Kidney epithelial cell (primary cell): ENCODE results near the gene CDHR4. TPM values are rescaled to one million over a fixed set of nuclear protein-coding genes. Genes with fewer than 3 reads are reported as not detected.
"Not testable (repeated sequence)": the region's sequence is repeated elsewhere in the genome, so short reads cannot be mapped to it uniquely, and the experiment has no call there.

Experiments used
- DNase-seq: peaks from one replicate; pipeline ENCODE4 v3.0.0-alpha.2; 2010; ENCODE audit warnings: low read depth
- H3K27me3 ChIP-seq: 2 replicates; pipeline ENCODE4 v1.6.0; 2011; ENCODE audit warnings: low read length; ENCODE audit not compliant: control insufficient read depth, insufficient read depth
- H3K36me3 ChIP-seq: 2 replicates; pipeline ENCODE4 v1.5.1; 2011; ENCODE audit warnings: low read length; ENCODE audit not compliant: control insufficient read depth, insufficient read depth
- H3K4me3 ChIP-seq: 2 replicates; pipeline ENCODE4 v1.5.1; 2011; ENCODE audit warnings: low read depth, mild to moderate bottlenecking, control low read depth, low read length
- CTCF ChIP-seq: IDR thresholded peaks from 2 replicates; pipeline ENCODE4 v1.5.1; 2011; ENCODE audit warnings: mild to moderate bottlenecking, moderate library complexity, low read length, control low read depth, inconsistent platforms; ENCODE audit not compliant: insufficient read depth, poor library complexity, severe bottlenecking
- total RNA-seq: library from RNA; depleted of rRNA; stranded (reverse); fragments of >200 nt; gene quantifications from 2 replicates; pipeline ENCODE4 v1.2.3, GENCODE V29; 2015

Gene CDHR4
- total RNA-seq, 1 donor from 2014 or later: not detected

GRCh38 chr3:49779358-49780079 lies 20.2 kb downstream of the CDHR4 start:
- Histone ChIP-seq H3K27me3 (no peaks in the 10 kb centered on the region), H3K4me3 (no peak overlapping the region), H3K36me3 (peaks cover 2% of the 10 kb centered on the region)
- no peak for DNase-seq
- TF ChIP-seq CTCF: no peak

DNA sequence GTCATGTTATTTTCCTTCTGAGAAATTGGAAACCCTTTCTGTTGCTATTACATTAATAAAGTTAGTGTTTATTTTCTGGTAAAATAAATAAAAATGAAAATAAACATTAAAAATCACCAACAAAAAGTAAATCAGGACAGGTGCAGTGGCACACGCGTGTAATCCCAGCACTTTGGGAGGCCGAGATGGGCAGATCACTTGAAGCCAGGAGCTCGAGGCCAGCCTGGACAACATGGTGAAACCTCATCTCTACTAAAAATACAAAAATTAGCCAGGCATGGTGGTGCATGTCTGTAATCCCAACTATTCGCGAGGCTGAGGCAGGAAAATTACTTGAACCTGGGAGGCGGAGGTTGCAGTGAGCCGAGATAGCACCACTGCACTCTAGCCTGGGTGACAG lies 23.6 kb downstream of the CDHR4 start:
- H3K36me3 ChIP-seq, H3K4me3 ChIP-seq, H3K27me3 ChIP-seq, DNase-seq: not testable (repeated sequence)

DNA sequence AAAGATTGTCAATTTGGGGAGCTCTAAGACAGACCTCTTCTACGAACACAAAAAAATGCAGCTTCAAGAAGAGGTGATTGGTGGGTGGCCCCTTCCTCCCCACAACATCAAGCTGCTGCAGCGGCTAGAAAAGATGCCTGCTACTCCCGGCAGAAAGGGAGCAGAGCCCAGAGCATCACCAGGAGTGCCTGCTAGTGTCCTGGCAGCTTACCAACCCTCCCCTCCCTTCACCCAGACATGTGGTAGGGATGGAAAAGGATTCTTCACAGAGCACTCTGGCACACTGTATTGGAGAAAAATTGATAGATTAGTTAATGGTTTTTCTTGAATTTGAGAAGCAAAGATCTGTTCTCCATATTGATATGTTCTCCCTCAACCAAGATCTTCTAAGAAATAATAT lies 24.1 kb downstream of the CDHR4 start:
- no peak for TF ChIP-seq CTCF
- Histone ChIP-seq H3K36me3 (no peaks in the 10 kb centered on the region), H3K4me3 (no peak overlapping the region), H3K27me3 (no peaks in the 10 kb centered on the region)
- no peak for DNase-seq

DNA sequence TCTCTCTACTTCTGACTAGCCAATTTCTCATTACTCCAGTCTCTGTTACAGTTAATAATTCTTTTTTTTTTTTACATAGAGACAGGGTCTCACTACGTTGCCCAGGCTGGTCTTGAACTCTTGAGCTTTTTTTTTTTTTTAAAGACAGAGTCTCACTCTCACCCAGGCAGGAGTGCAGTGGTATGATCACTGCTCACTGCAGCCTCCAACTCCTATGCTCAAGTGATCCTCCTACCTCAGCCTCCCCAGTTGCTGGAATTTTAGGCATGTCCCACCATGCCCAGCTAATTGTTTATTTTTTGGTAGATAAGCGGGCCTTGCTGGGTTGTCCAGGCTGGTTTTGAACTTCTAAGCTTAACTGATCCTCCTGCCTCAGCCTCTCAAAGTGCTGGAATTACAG lies 27.0 kb downstream of the CDHR4 start:
- no peak for TF ChIP-seq CTCF
- no peak overlapping the region for H3K4me3 ChIP-seq
- no peaks in the 10 kb centered on the region for H3K36me3 ChIP-seq
- DNase-seq: no peak
- H3K27me3 ChIP-seq: no peaks in the 10 kb centered on the region

DNA sequence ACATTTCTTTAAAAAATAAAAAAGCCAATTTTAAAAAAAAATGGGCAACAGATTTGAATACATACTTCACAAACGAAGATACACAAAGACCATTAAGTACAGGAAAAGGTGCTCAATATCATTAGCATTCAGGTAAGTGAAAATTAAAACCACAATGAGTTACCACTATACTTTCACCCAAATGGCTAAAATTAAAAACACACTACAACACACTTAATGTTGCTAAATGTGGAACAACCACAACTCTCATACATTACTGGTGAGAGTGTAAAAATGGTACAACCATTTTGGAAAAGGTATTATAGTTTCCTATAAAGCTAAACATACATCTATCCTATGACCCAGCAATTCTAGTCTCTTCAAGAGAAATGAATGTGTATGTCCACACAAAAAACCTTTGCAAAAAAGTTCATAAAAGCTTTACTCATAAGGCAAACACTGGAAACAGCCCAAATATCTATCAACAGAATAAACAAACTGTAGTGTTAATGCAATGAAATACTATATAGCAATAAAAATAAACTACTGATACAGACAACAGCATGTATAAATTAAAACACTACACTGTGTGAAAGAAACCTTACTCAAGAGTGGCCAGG lies 28.2 kb downstream of the CDHR4 start:
- H3K4me3 ChIP-seq: no peak overlapping the region
- H3K27me3 ChIP-seq: no peaks in the 10 kb centered on the region
- no peaks in the 10 kb centered on the region for H3K36me3 ChIP-seq
- DNase-seq: no peak
- TF ChIP-seq CTCF: no peak

DNA sequence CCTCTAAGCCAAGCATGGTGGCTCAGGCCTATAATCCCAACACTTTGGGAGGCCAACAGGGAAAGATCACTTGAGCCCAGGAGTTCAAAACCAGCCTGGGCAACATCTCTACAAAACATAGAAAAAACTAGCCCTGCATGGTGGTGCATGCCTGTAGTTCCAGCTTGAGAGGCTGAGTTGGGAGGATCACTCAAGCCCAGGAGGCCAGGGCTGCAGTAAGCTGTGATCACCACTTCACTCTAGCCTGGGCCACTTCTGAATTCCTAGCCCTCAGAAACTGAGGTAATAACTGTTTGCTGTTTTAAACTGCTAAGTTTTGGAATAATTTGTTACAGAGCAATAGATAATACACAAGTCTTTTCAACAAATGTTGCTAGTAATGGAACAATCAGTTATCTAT lies 29.7 kb downstream of the CDHR4 start:
- no peaks in the 10 kb centered on the region for H3K27me3 ChIP-seq
- TF ChIP-seq CTCF: no peak
- H3K36me3 ChIP-seq: no peaks in the 10 kb centered on the region
- no peak overlapping the region for H3K4me3 ChIP-seq
- no peak for DNase-seq
